Endothelial cell of umbilical vein (primary cell): ENCODE data around the gene KCNJ13. TPM values are rescaled to one million over a fixed set of nuclear protein-coding genes. Genes with fewer than 3 reads are reported as not detected.

Experiments used
- BruUV-seq: library from RNA; stranded (reverse); fragments of 400-500 nt; replicated peaks from 2 replicates; lab custom pipeline; 2021; lab: Mats Ljungman, UMichigan
- CTCF ChIA-PET: fragments of 300-600, 350-600 bp; sonication (Branson Sonifier 250); formaldehyde crosslinking; loops from one replicate; lab custom pipeline; 2021; ENCODE audit warnings: antibody characterized with exemption, inconsistent platforms; lab: Charles Lee
- POLR2A ChIA-PET: fragments of 300-600, 350-600 bp; sonication (Branson Sonifier 250); formaldehyde crosslinking; loops from one replicate; lab custom pipeline; 2021; ENCODE audit warnings: antibody characterized with exemption, inconsistent platforms; lab: Charles Lee
- DNase-seq: peaks from one replicate; pipeline ENCODE4 v3.0.0-alpha.2; 2011; ENCODE audit warnings: low read depth, low spot score
- FAIRE-seq: peaks from 2 replicates; lab custom pipeline; 2011; peaks lifted over from hg19 to GRCh38; lab: Jason Lieb, UNC
- H2AFZ ChIP-seq: 2 replicates; pipeline ENCODE4 v1.6.0; 2012; ENCODE audit warnings: low read depth, low read length, control low read depth, inconsistent platforms
- H3K27ac ChIP-seq: 2 replicates; pipeline ENCODE4 v1.5.1; 2011; ENCODE audit warnings: low read depth, mild to moderate bottlenecking, control low read depth, low read length, moderate library complexity; ENCODE audit not compliant: insufficient read depth
- H3K27me3 ChIP-seq, 2 experiments: 2 replicates each; pipeline versions ENCODE4 v1.6.0 to v1.6.1; 2011; ENCODE audit warnings: low read length in 2 of 2, mixed read lengths in 1 of 2; ENCODE audit not compliant: control insufficient read depth in 2 of 2, insufficient read depth in 2 of 2
- H3K36me3 ChIP-seq, 2 experiments: 2 replicates in 1 of 2; 3 replicates in 1 of 2; pipeline ENCODE4 v1.5.1; 2011; ENCODE audit warnings: low read length in 2 of 2, mild to moderate bottlenecking in 1 of 2, moderate library complexity in 1 of 2; ENCODE audit not compliant: control insufficient read depth in 2 of 2, insufficient read depth in 2 of 2; ENCODE audit errors: extremely low read depth in 1 of 2
- H3K4me1 ChIP-seq: 3 replicates; pipeline ENCODE4 v1.5.1; 2011; ENCODE audit warnings: mild to moderate bottlenecking, low read length; ENCODE audit not compliant: control insufficient read depth, insufficient read depth; ENCODE audit errors: extremely low read depth
- H3K4me2 ChIP-seq: 2 replicates; pipeline ENCODE4 v1.6.1; 2011; ENCODE audit warnings: low read length, control low read depth, mixed read lengths; ENCODE audit not compliant: insufficient read depth
- H3K4me3 ChIP-seq, 3 experiments: fragments of 200-600 bp in 1 of 3; sonication (generic), shearing (Covaris generic) in 1 of 3; replicated peaks in 1 of 3; 2 replicates each; pipeline ENCODE4 v1.5.1; 2011 to 2016; ENCODE audit warnings: control low read depth in 3 of 3, low read length in 3 of 3, mild to moderate bottlenecking in 2 of 3, inconsistent platforms in 1 of 3, low read depth in 1 of 3, moderate library complexity in 1 of 3; ENCODE audit not compliant: insufficient read depth in 1 of 3
- H3K79me2 ChIP-seq: 2 replicates; pipeline ENCODE4 v1.6.0; 2012; ENCODE audit warnings: low read length, inconsistent platforms; ENCODE audit not compliant: control insufficient read depth, insufficient read depth
- H3K9ac ChIP-seq: replicated peaks from 2 replicates; pipeline ENCODE3; 2011; ENCODE audit warnings: low read length, control low read depth; ENCODE audit not compliant: insufficient read depth; ENCODE audit errors: extremely low read depth
- H3K9me1 ChIP-seq: replicated peaks from 3 replicates; pipeline ENCODE4 v1.6.0; 2011; ENCODE audit warnings: mild to moderate bottlenecking, low read length; ENCODE audit not compliant: control insufficient read depth, insufficient read depth; ENCODE audit errors: extremely low read depth
- H3K9me3 ChIP-seq: replicated peaks from 2 replicates; pipeline ENCODE4 v1.5.1; 2012; ENCODE audit warnings: low read length, inconsistent platforms; ENCODE audit not compliant: control insufficient read depth, insufficient read depth
- H4K20me1 ChIP-seq: replicated peaks from 2 replicates; pipeline ENCODE3; 2011; ENCODE audit warnings: mild to moderate bottlenecking, low read length; ENCODE audit not compliant: control insufficient read depth, insufficient read depth; ENCODE audit errors: extremely low read depth
- EZH2 ChIP-seq: IDR thresholded peaks from 2 replicates; pipeline ENCODE4 v1.6.1; 2012; ENCODE audit warnings: borderline replicate concordance, low read depth, mild to moderate bottlenecking, moderate library complexity, low read length, inconsistent platforms; ENCODE audit not compliant: severe bottlenecking
- FOS ChIP-seq: IDR thresholded peaks from 2 replicates; pipeline ENCODE4 v1.6.1; 2011; ENCODE audit warnings: mild to moderate bottlenecking, low read length, moderate library complexity, borderline replicate concordance; ENCODE audit not compliant: insufficient read depth
- GATA2 ChIP-seq: IDR thresholded peaks from 2 replicates; pipeline ENCODE4 v1.7.0; 2011; ENCODE audit warnings: low read depth, mild to moderate bottlenecking, moderate library complexity, mixed read lengths, low read length; ENCODE audit not compliant: insufficient read length, insufficient read depth
- JUN ChIP-seq: IDR thresholded peaks from 2 replicates; pipeline ENCODE4 v1.6.1; 2011; ENCODE audit warnings: borderline replicate concordance, low read depth; ENCODE audit not compliant: insufficient read length, insufficient read depth
- MYC ChIP-seq: IDR thresholded peaks from one replicate; pipeline ENCODE4 v1.6.1; 2011; ENCODE audit warnings: mild to moderate bottlenecking, low read depth, low read length
- POLR2A ChIP-seq: IDR thresholded peaks from 2 replicates; pipeline ENCODE4 v1.6.1; 2012; ENCODE audit warnings: low read depth, mild to moderate bottlenecking, control low read depth, low read length
- POLR2AphosphoS5 ChIP-seq: IDR thresholded peaks from 2 replicates; pipeline ENCODE4 v1.6.1; 2012; ENCODE audit warnings: low read depth, mild to moderate bottlenecking, control low read depth, low read length, moderate library complexity; ENCODE audit not compliant: insufficient read depth
- dilution Hi-C: fragments of 300-500 bp; cut with MboI; formaldehyde crosslinking; loops from one replicate; pipeline ENCODE4 v1.15.0; 2019; ENCODE audit warnings: low sequenced_read_pairs; ENCODE audit not compliant: extremely low pct_ligation_motif_present
- intact Hi-C: fragments of 100-400 bp; cut with micrococcal nuclease; formaldehyde crosslinking; loops from one replicate; pipeline ENCODE4 v1.10.0; 2022
- polyA plus RNA-seq, 4 experiments: library from polyadenylated mRNA; depleted of rRNA in 3 of 4; stranded (reverse) in 3 of 4; unstranded in 1 of 4; fragments of >200 nt; gene quantifications; 2 replicates each; pipeline versions ENCODE4 v1.2.1 to v1.2.3, GENCODE V29; 2011 to 2012; ENCODE audit warnings: missing spikeins in 1 of 4
- total RNA-seq: library from RNA; stranded (reverse); gene quantifications from 2 replicates; pipeline ENCODE4 v1.2.3, GENCODE V29; 2021
- TF ChIP-seq, protein P1 (sequence below), 2 donors: IDR thresholded peaks; 1 replicate in 1 of 2; 2 replicates in 1 of 2; pipeline ENCODE4 v1.5.1; 2011; ENCODE audit warnings: low read length in 2 of 2, mild to moderate bottlenecking in 2 of 2, moderate library complexity in 2 of 2, control low read depth in 1 of 2, inconsistent platforms in 1 of 2, low read depth in 1 of 2; ENCODE audit not compliant: insufficient read depth in 1 of 2; ENCODE audit errors: extremely low read depth in 1 of 2
- TF ChIP-seq, protein P2 (sequence below): IDR thresholded peaks from 2 replicates; pipeline ENCODE4 v1.6.1; 2011; ENCODE audit not compliant: insufficient read depth, insufficient read length

The KCNJ13 gene
- total and polyA plus RNA-seq, 2 donors (not counting 3 experiments of a cell fraction or from before 2014, with no cell fraction given): not detected

DNA sequence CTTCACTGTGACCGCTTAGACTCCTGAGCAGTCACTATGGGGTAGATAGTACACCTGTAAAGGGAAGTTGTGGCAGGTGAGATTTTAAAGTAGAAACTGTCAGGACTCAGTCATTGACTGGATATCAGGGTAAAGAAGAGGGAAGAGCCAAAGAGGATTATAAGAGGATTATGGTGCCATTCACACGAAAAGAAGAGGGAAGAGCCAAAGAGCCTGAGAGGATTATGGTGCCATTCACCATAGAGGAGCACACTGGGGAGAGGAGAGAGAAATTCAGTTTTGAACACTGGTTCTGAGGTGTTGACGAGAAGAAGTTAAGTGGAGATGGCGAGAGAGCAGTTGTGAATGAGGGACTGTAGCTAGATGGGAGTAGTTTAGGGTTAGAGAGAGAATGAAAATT lies 16.9 kb upstream of the KCNJ13 start:
- no peaks in the 10 kb centered on the region for H3K9me1 ChIP-seq
- H3K4me2 ChIP-seq: no peak overlapping the region
- no peak overlapping the region for H3K27ac ChIP-seq
- no peak overlapping the region for H2AFZ ChIP-seq
- H3K36me3 ChIP-seq: peaks cover 21 to 23% of the 10 kb centered on the region in 2 experiments
- H3K9me3 ChIP-seq: no peaks in the 10 kb centered on the region
- DNase-seq (no peak), FAIRE-seq (no peak)
- dilution Hi-C loops: no loop called here
- no peaks in the 10 kb centered on the region for H3K79me2 ChIP-seq
- no peak overlapping the region for H3K9ac ChIP-seq
- BruUV-seq: no TSS peak
- H3K4me3 ChIP-seq: no peak overlapping the region
- no peaks in the 10 kb centered on the region for H3K4me1 ChIP-seq
- ChIA-PET CTCF (no interaction called here), POLR2A (no interaction called here)
- intact Hi-C loops: no loop called here
- H4K20me1 ChIP-seq: no peaks in the 10 kb centered on the region
- no peak for TF ChIP-seq JUN
- TF ChIP-seq POLR2AphosphoS5: no peak
- H3K27me3 ChIP-seq: no peaks in the 10 kb centered on the region

DNA sequence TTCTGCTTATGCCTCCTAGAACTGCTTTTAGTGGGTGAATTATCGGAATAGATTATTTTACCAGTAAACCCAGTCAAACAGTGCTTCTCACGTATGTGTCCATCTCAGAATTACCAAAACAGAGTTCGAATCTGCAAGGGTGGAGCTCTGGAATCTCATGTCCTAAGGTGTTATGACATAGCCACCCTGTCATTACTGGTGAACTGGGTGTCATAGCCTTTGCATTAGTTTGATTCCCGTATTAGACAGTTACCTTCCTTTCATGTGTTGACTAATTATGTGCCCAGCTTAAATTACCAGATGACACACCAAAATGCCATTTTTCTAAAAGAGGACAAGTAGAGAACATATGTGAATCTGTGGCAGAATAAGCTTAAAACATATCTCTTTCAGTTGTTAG lies 15.2 kb upstream of the KCNJ13 start:
- no peaks in the 10 kb centered on the region for H3K79me2 ChIP-seq
- POLR2A ChIA-PET: no interaction called here
- H3K4me2 ChIP-seq: no peak overlapping the region
- H3K9me1 ChIP-seq: no peaks in the 10 kb centered on the region
- H2AFZ ChIP-seq: no peak overlapping the region
- no peak overlapping the region for H3K9ac ChIP-seq
- intact Hi-C loops: no loop called here
- dilution Hi-C loops: no loop called here
- peaks cover 21 to 26% of the 10 kb centered on the region in 2 experiments for H3K36me3 ChIP-seq
- CTCF ChIA-PET: interaction anchor here (0.8 kb wide), 1 partner anchor 8 kb away, joined by 6 read pairs; no protein-coding TSS in a partner anchor
- no peak overlapping the region for H3K27ac ChIP-seq
- no peak overlapping the region for H3K4me3 ChIP-seq
- TF ChIP-seq MYC (no peak), POLR2AphosphoS5 (no peak), GATA2 (no peak), POLR2A (no peak), FOS (no peak), EZH2 (no peak), JUN (no peak)
- TF ChIP-seq, protein P1, sequence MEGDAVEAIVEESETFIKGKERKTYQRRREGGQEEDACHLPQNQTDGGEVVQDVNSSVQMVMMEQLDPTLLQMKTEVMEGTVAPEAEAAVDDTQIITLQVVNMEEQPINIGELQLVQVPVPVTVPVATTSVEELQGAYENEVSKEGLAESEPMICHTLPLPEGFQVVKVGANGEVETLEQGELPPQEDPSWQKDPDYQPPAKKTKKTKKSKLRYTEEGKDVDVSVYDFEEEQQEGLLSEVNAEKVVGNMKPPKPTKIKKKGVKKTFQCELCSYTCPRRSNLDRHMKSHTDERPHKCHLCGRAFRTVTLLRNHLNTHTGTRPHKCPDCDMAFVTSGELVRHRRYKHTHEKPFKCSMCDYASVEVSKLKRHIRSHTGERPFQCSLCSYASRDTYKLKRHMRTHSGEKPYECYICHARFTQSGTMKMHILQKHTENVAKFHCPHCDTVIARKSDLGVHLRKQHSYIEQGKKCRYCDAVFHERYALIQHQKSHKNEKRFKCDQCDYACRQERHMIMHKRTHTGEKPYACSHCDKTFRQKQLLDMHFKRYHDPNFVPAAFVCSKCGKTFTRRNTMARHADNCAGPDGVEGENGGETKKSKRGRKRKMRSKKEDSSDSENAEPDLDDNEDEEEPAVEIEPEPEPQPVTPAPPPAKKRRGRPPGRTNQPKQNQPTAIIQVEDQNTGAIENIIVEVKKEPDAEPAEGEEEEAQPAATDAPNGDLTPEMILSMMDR (IDR thresholded peaks at IDR 0.05; ENCODE audit: extremely low read depth in 1 of 2, insufficient read depth in 1 of 2, low read depth in 1 of 2, low read length in 2 of 2): no peak
- TF ChIP-seq, protein P2, sequence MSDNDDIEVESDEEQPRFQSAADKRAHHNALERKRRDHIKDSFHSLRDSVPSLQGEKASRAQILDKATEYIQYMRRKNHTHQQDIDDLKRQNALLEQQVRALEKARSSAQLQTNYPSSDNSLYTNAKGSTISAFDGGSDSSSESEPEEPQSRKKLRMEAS: no peak
- no peaks in the 10 kb centered on the region for H3K4me1 ChIP-seq
- BruUV-seq: no TSS peak
- no peaks in the 10 kb centered on the region for H3K27me3 ChIP-seq
- H3K9me3 ChIP-seq: no peaks in the 10 kb centered on the region
- no peak for FAIRE-seq
- H4K20me1 ChIP-seq: no peaks in the 10 kb centered on the region
- no peak for DNase-seq
